HG02938 (cell line): Measurements from ENCODE around the gene KCNC1.

ENCODE experiments used
- ATAC-seq: cut with Tn5 transposase; IDR thresholded peaks from one replicate; pipeline ENCODE4 v1.9.1; 2021; ENCODE audit warnings: mild to moderate bottlenecking, moderate library complexity; ENCODE audit not compliant: unreplicated experiment

KCNC1 gene

DNA sequence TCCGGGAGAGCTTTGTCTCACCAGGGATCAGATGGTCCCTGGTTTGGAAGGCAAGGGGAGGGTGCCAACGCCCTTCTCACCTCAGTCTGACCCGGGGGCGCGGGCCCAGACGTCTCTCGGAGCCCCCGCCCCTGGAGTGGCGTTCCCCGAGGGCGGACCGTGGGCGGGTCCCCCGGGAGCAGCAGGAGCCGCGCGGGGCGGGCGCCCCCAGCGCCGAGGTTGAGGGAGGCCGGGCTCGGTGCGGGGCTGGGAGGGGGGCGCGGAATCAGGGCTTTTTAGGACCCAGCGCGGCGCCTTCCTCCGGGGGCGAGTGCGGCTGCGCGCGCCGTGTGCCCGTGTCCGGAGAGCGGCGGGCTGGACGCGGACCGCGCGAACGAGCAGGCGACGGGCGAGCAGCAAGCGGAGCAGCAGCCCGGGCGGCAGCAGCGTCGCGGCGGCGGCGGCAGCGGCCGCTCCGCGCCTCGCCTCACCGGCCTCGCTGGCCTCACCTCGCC lies at the start of gene KCNC1:
TSS of gene KCNC1 (plus strand) at position 364 of the 494 bp plus-strand sequence. CDS start 1,222 bp downstream, outside the sequence.
- ATAC-seq: no peak

DNA sequence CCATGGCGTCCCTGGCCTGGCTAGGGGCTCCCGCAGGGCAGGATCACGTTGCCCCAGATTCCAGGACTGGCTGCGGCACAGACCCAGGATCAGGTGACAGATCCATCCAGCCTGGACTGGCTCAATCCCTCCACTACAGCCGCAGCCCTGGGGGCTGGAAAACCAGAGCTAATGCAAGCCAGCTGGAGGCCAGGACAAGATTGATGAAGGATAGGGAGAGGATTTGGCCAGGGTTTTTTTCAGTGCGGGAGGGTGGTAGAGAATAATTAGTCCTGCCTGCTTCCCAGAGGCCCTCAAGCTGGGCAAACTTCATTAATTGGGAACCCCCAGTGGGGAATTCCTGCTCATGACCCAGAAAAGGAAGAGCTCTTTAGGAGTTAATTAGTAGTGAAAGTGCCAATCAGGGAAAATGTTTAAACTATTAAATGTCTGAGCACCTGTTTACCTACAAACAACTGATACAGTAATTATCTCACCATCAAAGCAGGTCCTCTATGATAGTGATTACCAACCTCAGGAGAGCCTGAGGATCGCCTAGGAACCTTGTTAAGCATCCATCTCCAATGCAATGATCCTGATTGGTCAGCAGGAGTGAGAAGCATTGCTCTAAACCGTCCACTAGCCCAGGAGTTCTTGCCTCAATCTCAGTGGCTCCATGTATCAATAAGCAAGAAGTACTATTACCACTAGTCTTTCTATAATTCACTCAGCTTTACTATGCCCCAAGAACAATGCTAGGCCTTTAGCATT lies 48.2 kb upstream of the KCNC1 start:
- no peak for ATAC-seq

DNA sequence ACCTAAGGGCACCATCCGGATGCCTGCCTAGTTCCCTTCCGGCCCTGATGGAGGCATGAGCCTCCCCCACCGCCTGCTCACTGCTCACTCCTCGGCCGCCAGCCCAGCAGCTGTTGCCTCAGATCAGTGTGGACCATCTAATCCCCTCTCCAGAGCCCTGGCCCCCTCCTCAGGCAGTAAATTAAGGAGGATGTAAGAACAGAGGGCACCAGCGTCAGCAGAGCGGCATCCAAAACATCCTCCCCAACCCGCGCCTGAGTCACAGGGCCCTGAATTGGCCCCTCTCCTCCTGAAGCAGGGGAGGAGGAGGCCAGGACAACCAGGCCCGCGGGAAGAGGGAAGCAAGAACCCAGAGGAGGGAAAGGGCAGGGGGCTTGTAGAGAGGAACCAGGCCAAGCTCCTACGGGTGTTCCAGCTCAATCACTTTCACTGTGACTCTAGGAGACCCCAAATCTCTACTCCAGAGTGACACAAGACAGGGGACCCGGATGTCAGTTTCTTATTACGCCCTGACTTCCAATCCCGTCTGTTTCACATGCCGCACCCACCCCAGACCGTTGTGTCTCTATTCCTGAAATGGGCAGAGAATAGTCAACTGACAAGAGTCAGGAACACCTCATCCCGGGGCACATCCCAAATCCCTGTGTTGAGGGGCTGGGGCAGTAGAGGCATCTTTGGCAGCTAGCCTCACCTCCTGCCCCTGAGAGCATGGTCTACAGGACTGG lies 46.5 kb upstream of the KCNC1 start:
- ATAC-seq: no peak

DNA sequence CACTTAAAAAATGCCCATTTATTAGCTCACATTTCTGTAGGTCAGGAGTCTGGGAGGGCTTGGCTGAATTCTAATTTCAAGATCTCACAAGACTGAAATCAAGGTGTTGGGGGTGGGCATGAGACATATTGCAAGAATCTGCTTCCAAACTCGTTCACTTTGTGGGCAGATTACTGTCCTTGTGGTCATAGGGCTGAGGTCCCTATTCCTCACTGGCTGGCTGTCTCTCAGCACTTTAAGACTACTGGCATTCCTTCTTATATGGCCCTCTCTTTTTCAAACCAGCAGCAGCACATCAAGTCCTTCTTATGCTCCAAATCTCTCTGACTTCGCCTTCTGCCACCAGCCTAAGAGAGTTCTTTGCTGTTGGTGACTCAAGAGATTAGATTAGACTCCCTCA lies 43.0 kb upstream of the KCNC1 start:
- no peak for ATAC-seq

DNA sequence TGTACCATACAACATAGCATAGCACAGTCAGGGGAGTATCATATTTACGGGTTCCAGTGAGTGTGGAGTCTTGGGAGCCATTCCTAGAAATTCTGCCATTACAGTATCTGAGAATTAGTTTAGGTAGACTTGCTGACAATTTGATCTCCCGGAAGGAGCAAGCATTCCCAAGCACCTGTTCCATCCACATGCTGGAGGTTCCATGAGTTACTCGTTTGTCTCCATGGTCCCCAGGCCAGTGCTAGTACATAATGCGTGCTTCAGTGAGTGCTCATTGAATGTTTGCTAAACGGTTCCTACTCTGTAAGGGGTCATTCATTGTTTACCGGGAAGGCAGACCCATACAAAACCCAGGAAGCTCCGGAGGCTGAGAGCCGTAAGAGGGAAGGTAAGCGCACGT lies 42.6 kb upstream of the KCNC1 start:
- ATAC-seq: no peak

DNA sequence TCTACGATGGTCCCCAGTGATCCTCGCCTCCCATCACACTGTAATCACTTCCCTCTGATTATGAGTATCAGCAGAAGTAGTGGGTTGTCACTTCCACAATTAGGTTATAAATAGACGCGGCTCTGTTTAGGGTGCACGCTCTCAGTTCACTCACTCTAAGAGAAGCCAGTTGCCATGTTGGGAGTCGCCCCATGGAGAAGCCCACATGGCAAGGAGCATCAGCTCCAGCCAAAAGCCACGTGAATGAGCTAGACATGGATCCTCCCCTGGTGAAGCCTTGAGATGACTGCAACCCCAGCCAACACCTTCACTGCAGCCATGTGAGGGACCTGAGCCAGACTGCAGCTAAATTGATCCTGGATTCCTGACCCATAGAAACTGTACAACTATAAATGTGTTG lies 41.6 kb upstream of the KCNC1 start:
- ATAC-seq: no peak

DNA sequence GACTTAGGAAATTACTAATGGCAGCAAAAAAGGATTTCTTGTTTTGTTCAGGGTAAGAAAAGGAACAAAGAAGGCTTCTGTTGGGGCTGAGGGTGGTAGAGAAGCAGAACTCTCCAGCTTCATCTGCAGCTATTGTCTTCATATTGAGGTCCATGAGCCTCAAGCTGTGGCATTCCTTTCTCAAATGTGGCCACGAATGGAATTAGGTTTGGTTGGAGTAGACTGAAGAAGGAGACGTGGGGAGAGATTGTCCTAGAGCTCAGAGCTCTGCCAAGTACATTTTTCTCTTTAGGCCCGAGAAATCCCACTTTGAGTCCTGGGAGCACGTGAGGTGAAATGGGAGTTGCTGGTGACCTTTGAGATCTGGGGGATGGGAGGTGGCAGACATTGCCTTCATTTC lies 41.0 kb upstream of the KCNC1 start:
- no peak for ATAC-seq

DNA sequence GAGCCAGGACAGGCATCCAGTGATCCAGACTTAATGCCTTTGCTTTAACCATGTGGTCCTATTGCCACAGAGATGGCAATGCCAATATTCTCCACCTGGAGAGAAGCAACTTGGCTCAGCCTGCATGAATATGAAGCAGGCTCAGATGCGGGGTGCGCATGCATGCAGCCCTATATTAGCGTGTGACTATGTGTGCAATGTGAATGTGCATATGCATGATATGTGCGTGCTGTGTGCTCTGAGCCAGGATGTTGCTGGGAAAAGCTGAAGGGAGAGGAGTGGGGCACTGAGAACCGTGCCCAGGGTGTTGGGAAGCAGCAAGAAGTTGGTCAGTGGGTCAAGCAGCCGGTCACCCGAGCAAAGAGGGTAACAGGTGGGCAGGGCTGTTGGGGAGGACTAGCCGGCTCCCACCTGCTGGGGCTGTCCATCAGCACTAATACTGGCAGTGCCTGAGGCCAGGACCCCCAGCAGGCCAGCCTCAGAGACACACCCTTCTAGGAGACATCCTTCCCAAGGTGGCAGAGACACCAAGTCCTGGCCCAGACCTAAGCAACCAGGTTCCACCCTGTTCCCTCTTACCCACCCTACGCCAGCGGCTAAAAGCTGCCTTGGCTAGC lies 40.0 kb upstream of the KCNC1 start:
- no peak for ATAC-seq

DNA sequence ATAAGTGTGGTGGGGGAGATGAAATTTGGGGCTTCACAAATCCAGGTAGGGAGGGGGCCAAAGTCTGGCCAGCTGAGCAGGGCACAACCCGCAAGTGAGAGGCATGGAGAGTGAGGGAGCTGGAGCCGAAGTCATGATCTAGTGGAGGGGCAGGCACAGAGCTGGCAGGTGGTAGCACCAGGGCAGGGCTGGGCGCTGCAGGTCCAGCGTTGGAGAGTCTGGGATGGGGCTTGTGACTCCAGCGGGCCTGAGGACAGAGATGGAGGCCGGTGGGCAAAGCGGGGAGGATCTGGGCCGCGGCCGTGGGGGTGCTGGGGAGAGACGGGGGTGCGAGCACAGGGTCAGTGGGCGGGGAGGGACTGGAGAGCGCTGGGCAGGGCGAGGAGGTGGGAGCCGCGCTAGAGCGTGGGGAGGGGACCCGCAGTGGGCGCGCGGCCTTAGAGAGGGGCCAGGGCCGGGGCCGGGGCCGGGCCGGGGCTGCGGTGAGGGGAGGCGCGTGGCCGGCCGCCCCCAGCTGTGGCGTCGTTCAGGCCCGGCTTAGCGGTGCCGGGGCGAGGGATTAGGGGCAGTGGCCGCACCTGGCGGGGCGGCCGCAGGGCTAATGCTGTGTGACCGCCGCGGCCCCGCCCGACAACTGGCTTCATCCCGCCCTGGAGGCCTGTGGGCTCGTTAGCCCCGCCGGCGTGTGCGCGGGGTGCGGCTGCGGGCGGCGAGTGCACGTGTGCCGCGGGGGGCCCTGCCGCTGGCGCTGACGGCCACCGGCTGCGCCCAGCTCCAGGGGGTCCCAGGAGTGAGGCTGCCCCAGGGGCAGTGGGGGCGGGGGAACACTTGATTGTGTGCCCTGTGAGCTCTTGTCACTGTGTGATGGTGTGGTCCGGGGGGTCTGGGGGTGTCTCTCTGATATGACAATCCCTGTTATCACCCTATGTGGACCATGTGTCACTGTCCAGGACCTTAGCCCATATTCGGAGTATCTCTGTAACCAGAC lies 38.8 kb upstream of the KCNC1 start:
- ATAC-seq: no peak

DNA sequence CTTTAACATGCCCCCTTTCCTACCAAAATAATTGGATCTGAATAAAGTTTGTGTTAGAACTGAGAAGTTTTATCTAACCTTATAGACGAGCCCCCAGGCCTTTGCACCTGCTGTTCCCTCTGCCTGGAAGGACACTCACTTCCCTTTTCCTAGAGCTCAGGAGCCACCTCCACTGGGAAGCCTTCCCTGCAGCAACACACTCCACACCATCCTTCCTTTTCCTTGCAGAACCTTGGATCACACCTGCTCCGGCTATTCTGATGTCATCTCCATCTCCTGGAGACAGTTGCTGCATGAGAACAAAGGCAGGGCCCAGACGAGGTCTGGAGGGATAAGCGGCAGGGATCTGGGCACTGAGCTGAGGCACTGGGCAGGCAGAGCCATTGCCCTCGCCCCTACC lies 37.8 kb upstream of the KCNC1 start:
- ATAC-seq: no peak

DNA sequence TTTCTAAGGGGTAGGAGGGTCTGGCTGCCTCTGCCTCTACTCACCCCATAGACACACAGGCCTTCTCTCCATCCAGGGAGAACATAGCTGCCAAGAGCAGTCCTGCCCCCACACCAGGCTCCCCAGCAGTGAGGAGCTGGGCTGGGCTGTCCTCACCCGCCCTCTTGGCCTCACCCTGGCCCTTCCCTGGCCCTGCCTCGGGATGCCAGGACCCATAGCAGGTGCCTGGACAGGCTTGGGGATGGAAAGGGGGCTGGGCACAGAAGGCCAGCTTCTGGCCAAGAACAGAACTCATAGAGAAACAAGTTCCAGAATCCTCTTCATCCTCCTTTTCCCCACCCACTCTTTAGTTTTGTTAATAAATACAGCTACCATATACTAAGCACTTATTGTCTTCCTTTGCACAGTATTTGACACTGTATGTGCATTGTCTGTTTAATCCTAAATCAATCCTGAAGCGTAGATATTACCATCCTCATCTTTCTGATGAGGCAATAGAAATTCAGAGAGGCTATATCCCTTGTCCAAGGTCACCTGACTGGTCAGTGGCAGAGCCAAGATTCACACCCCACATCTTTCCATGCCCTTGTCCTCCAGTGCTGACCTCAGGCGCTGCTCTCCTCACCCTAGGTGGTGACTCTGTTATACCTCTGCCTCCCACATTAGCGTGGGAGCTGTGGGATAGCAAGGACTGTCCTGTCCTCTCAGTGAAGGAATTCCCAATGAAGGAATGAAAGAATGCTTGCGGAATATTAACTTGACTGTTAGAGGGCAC lies 37.2 kb upstream of the KCNC1 start:
- no peak for ATAC-seq

DNA sequence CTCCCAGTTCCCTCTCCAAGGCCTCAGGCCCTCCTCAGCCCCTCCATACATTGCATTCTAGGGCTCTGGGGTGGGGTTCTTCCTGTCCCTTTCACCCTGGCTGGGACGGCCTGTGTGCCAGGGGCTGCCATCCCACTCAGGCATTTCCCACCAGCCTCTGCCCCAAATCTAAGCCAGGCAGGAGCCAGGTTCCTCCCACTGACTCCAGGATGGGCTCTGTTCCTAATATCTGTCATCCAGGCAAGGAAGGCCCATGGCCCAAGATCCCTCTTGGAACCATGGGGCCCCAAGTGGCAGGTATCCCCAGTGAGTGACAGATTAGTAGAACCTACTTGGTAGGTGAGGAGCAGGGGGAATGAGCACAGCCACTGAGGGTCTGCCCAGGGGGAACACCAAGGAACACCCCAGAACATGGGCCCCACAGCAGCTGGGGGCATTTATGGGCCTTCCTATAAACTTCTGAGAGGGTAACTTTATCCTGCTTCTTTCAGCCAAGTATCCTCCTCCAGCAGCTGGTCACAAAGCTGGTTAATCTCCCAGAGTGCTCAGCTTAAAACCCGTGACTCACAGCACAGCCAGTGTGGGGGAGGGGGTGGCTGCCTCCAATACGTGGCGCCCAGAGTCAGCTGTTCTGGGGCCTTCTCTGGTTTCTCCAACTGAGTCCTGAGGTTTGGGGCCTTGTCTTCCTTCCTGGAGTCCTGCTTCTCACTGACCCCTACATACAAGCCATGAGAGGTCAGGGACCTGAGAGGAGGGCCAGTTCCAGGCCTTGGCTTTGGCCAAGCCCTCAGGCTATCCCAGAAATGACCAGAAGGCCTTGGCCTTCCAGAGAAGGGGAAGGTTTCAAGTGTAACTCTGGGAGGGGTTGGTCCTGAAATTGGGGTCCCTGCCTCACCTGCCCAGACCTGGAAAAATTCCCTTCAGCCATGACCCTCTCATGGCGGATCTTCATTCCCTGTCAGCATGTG lies 35.1 kb upstream of the KCNC1 start:
- no peak for ATAC-seq

DNA sequence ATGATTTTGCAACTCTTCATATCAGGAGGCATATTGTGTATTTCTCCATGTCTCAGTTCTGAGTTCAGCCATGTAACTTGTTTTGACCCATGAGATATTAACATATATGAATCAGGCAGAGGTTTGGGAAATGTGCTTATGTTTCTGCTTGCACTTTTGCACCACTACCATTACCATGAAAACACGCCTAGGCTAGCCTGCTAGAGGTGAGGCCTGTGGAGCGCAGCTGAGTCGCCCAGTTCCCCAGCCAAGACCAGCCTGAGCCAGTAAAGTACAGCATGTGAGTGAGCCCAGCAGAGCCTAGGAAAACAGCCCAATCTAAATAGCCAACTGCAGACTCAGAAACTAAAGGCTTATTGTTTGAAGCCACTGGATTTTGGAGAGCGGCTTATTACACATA lies 33.6 kb upstream of the KCNC1 start:
- no peak for ATAC-seq

DNA sequence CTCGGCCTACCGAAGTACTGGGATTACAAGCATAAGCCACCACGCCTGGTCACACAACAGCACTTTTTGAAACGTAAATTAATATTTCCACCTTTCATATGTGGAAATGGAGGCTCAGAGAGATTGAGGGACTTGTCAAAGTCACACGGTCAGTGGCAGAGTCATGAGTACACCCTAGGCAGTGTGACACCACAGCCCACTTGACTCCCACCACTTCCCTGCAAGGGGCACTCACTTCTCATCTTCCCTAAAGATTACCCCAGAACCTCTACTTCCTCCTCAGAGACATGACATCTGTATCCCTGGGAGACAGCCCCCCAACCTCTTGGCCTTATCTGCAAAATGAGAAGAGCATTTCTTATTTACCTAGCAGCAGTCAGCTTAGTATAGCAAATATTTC lies 31.7 kb upstream of the KCNC1 start:
- ATAC-seq: no peak

DNA sequence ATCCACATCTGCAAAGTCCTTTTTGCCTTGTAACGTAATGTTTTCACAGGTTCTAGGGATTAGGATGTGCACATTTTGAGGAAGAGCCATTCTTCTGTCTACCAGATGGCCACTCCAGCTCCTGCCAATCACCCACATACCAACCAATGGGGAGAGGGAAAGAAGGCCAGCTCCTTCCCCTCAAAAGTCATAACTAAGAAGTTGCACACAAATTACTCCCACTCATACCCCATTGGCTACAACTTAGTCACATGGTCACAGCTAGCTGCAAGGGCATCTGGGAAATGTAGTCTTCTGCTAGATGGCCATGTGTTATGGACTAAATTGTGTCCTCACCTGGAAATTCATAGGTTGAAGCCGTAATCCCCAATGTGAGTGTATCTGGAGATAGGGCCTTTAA lies 30.6 kb upstream of the KCNC1 start:
- ATAC-seq: peak; percentile 47

DNA sequence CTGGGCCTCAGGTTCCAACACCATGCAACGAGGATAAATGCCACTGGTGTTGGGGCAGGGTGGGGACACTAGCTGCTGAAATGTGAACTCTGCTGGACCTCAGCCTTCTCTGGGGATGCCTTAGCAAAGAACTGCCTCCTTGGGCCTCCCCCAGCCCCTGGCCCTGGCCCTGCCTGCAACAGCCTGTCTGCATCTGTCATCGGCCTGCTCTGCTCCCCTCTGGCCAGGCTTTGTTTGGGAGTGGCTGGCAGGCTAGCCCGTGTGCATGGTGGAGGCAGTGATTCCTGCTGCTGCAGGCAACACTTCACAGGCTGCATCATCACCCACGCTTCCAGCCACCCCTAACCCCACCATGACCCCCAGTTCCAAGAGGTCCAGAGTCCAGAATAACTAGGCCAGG lies 26.8 kb upstream of the KCNC1 start:
- ATAC-seq: no peak

DNA sequence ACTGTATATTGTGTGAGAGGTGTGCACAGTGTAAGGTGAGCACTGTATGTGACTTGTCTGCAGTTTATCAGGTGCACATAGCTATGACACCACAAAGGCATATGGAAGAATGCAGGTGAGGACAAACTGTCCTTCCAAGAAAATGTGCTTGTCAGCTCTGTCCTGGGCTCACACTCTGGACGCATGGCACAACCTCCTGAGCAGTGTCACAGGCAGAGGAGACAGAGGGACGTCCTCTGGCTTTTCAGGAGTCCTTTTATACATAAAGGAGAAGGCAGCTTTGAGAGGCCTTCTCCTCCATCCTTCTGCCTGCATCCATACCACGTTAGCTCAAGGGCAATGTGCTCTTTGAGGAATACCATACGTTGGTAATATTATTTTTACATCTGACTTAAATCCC lies 22.7 kb upstream of the KCNC1 start:
- no peak for ATAC-seq

DNA sequence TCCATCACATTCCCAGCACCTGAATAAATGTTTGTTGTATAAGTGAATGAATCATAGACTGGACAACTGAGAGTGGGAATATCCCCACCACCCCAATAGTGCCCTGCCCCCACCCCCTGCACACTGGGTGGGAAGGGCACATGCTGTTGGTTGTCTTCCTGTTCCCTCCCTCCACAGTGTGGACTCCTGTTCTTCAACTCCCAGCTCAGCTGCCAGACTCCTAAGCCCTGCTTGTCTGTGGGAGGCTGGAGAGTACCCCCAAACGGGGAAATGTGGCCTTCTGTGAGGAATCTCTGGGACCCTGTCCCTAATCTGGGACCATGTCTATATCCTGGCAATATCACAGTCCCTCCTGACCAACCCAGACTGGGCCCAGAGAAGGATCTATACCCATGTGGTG lies 20.7 kb upstream of the KCNC1 start:
- ATAC-seq: no peak

DNA sequence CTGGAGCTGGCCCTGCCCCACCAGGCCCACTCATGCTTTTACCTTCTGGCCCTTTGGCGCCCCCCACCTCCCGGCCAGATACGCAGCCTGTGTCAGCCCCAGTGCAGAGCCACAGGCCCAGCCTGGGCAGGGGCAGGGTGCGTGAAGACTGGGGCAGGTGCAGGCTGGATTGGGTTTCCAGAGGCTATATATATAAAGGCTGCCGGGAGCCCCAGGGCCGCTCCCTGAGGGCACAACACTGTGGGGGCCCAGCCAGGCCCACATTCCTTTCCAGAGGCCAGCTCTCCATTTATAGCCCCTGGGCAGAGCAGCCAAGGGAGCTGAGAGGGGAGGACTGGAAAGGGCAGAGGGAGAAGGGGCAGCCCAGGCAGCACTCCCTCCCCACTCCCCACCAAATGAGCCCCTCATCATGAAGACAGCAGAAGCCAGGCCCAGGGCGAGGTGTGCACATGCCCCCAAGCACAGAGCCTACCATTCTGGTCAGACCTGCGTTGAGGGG lies 20.2 kb upstream of the KCNC1 start:
- ATAC-seq: no peak
